ENCODE data around the gene POLR1G. TPM values are rescaled to one million over a fixed set of nuclear protein-coding genes. Genes with fewer than 3 reads are reported as not detected.
"Not testable (repeated sequence)": the region's sequence is repeated elsewhere in the genome, so short reads cannot be mapped to it uniquely, and the experiment has no call there.

The POLR1G gene
- total and polyA plus RNA-seq, 10 donors = 2.1 to 4.3 (median 3.1) TPM

DNA sequence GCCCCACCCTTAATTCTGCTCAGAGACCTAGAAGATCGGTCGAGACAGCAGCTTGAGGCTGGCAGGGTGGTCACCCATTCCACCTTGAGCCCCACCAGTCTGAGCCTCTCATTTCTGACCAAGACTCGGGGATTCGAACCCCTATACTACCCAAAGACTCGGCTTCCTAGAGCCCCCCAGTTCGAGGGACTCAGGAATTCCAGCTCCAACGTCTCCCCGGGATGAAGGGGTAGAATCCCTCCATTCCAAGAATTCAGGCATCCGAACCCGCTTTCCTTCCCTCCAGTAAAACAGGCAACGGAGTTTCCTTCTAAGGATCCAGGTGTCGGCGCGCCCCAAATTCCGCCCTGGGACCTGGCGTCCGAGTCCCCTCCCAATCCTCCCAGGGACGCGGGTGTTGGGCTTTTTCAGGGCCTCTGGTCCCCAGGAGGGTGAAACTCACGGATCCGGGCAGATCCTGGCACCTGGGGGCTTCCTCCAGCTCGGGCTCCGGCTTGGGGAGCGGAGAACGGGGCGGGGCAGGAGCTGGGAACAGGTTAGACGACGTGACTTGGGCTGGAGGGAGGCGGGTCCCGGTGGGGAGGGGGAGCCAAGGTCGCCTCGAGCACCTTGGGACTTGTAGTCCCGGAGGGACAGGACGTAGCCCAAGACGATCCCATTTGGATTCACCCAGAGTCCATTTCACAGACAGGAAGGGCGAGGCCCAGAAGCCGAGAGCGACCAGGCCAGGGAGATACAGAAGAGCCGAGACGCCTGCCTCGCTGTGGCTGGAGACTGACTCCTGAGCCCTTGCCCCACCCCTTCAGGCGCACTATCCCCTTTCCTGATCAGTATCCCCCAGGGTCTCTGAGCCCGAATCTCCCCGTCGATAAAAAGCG is 1.6 kb upstream of the POLR1G start, which contains the start of gene PPP1R13L:
PPP1R13L (minus strand) TSS at position 513 of the 878 bp plus-strand sequence. CDS start 6,751 bp downstream, outside the sequence.
- peak within 1 kb of the TSS; percentile 74 to 89 (median 82) for H3K4me3 ChIP-seq
- H3K27me3 ChIP-seq (replicated peaks in 1 of 7) = peaks cover 0 to 41% (median 10%) of the 10 kb centered on the region in 7 donors
- no peaks in the 10 kb centered on the region for H3K9me3 ChIP-seq
- intact Hi-C loops (cut with DNase I; ENCODE audit: low total_unique reads) = no loop called here
- peak within 1 kb of the TSS; percentile 78 to 96 (median 91) for H3K27ac ChIP-seq
- peaks cover 22 to 82% (median 60%) of the 10 kb centered on the region in 6 donors for H3K4me1 ChIP-seq
- peaks cover 0 to 11% (median 0%) of the 10 kb centered on the region in 6 donors for H3K36me3 ChIP-seq
- TF ChIP-seq POLR2AphosphoS5 (IDR thresholded peaks at IDR 0.05) = peak in 1 of 3 donors; percentile 55
- TF ChIP-seq, protein P1, sequence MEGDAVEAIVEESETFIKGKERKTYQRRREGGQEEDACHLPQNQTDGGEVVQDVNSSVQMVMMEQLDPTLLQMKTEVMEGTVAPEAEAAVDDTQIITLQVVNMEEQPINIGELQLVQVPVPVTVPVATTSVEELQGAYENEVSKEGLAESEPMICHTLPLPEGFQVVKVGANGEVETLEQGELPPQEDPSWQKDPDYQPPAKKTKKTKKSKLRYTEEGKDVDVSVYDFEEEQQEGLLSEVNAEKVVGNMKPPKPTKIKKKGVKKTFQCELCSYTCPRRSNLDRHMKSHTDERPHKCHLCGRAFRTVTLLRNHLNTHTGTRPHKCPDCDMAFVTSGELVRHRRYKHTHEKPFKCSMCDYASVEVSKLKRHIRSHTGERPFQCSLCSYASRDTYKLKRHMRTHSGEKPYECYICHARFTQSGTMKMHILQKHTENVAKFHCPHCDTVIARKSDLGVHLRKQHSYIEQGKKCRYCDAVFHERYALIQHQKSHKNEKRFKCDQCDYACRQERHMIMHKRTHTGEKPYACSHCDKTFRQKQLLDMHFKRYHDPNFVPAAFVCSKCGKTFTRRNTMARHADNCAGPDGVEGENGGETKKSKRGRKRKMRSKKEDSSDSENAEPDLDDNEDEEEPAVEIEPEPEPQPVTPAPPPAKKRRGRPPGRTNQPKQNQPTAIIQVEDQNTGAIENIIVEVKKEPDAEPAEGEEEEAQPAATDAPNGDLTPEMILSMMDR (IDR thresholded peaks at IDR 0.05 in 8 of 11, conservative IDR thresholded peaks at IDR 0.05 in 3 of 11) = no peak
- no peak for TF ChIP-seq POLR2A (IDR thresholded peaks at IDR 0.05)
- WGBS, 5 donors = 4 to 20% (median 5%) methylated on average over 34 to 46 of the region's 46 CpGs
- DNase-seq = peak; percentile 88

DNA sequence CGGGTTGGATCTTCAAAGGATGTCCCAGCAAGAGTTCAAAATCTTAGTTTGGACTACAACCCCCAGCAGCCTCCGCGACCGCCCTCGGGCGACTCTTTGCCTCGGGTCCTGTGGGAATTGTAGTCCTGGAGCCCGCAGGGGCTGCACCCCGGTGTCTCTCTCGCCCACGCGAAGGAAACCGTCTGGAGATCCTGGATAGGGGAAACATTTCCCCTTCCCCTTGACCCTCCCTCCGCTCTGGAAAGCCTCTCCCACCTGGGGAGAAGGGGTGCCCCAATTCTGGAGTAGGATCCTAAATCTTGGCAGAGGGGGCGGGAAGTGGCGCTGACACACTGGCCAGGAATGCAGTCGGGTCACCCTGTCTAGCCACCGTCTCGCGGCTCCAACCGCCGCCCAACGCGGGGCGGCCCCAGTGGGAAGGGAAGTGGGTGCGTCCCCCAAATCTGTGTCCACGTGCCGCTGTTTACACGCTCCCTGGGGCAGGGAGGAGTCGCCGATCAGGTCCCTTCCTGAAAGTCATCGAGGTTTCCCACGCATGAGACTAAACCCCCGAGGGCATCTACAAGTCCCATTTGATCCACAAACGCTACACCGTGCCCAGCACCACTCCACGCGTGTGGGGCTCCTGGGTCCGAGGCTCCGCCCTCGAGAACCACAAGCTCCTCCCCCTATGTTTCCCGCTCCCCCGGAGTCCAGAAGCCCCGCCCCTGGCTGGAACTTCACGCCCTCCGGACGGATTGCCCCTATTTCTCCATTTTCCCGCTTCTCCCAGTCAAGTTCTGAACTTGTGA is 814 bp upstream of the POLR1G start:
- H3K36me3 ChIP-seq = peaks cover 0 to 11% (median 0%) of the 10 kb centered on the region in 6 donors
- peak; percentile 47 to 81 (median 58) for TF ChIP-seq POLR2AphosphoS5 (IDR thresholded peaks at IDR 0.05)
- TF ChIP-seq, protein P1 (IDR thresholded peaks at IDR 0.05 in 8 of 11, conservative IDR thresholded peaks at IDR 0.05 in 3 of 11) = no peak
- H3K27ac ChIP-seq = peak overlapping the region; percentile 78 to 96 (median 91)
- DNase-seq = peak; percentile 95
- no peaks in the 10 kb centered on the region for H3K9me3 ChIP-seq
- 0 to 1% (median 1%) methylated on average over 31 to 48 of the region's 48 CpGs for WGBS, 5 donors
- peaks cover 22 to 86% (median 60%) of the 10 kb centered on the region in 6 donors for H3K4me1 ChIP-seq
- peak overlapping the region; percentile 74 to 89 (median 82) for H3K4me3 ChIP-seq
- intact Hi-C loops (cut with DNase I; ENCODE audit: low total_unique reads) = no loop called here
- H3K27me3 ChIP-seq (replicated peaks in 1 of 7) = peaks cover 0 to 38% (median 10%) of the 10 kb centered on the region in 7 donors

DNA sequence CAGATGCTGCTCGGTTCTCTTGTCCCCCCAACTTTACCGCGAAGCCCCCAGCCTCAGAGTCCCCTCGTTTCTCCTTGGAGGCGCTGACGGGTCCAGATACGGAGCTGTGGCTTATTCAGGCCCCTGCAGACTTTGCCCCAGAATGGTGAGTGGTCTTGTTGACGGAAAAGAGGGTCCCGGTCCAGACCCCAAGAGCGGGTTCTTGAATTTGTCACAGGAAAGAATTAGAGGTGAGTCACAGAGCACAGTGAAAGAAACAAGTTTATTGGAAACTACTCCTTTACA is 589 bp downstream of the POLR1G start:
- intact Hi-C loops (cut with DNase I; ENCODE audit: low total_unique reads) = no loop called here
- Histone ChIP-seq H3K4me1 (peaks cover 22 to 80% (median 60%) of the 10 kb centered on the region in 6 donors), H3K27me3 (replicated peaks in 1 of 7) (peaks cover 0 to 35% (median 10%) of the 10 kb centered on the region in 7 donors), H3K36me3 (peaks cover 0 to 23% (median 0%) of the 10 kb centered on the region in 6 donors), H3K27ac (no peak overlapping the region), H3K9me3 (no peaks in the 10 kb centered on the region), H3K4me3 (peak overlapping the region; percentile 74 to 89 (median 82))
- DNase-seq = no peak
- TF ChIP-seq POLR2A (IDR thresholded peaks at IDR 0.05) (no peak), POLR2AphosphoS5 (IDR thresholded peaks at IDR 0.05) (no peak)
- TF ChIP-seq, protein P1 (IDR thresholded peaks at IDR 0.05 in 8 of 11, conservative IDR thresholded peaks at IDR 0.05 in 3 of 11) = no peak
- 0 to 6% (median 2%) methylated on average over 10 of the region's 10 CpGs for WGBS, 5 donors

DNA sequence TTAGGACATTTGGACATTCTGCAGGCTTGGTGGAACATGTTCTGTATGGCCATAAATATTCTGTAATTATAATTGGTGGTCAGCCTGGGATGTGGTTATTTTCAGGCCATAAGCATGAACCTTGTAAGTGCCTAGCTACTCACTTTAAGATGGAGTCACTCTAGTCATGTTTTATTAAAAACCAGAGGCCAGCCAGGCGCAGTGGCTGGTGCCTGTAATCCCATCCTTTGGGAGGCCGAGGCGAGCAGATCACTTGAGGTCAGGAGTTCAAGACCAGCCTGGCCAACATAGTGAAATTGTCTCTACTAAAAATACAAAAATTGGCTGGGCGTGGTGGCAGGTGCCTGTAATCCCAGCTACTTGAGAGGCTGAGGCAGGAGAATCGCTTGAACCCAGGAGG is 1.1 kb downstream of the POLR1G start:
- H3K4me3 ChIP-seq = peak overlapping the region in 1 of 8 donors; percentile 89
- intact Hi-C loops (cut with DNase I; ENCODE audit: low total_unique reads) = not testable (repeated sequence)

More for the DNA sequence above, 1.1 kb downstream of the POLR1G start:
- DNase-seq, H3K27ac ChIP-seq, H3K9me3 ChIP-seq: not testable (repeated sequence)
- WGBS, 5 donors = 85 to 97% (median 92%) methylated on average over 5 of the region's 5 CpGs
- Histone ChIP-seq H3K27me3 (replicated peaks in 1 of 7) (peaks cover 0 to 30% (median 10%) of the 10 kb centered on the region in 7 donors), H3K36me3 (peaks cover 0 to 28% (median 3%) of the 10 kb centered on the region in 6 donors), H3K4me1 (peaks cover 22 to 74% (median 54%) of the 10 kb centered on the region in 6 donors)

Measured in spleen (tissue), 11 donors.